ENCODE measurements around the gene NELL1. TPM values are rescaled to one million over a fixed set of nuclear protein-coding genes. Genes with fewer than 3 reads are reported as not detected.

NELL1 gene
- total and polyA plus RNA-seq, 2 donors (not counting 1 experiment from before 2014, with no cell fraction given) = not detected

- Histone ChIP-seq H3K4me2 (ENCODE audit: extremely low read depth, insufficient read depth, low read length) (no peak overlapping the region), H3K9me3 (ENCODE audit: control insufficient read depth, insufficient read depth, low read depth, low read length) (no peaks in the 10 kb centered on the region)
- TF ChIP-seq EZH2 (IDR thresholded peaks at IDR 0.05; ENCODE audit: low read length, missing control alignments) (no peak), CTCF (conservative IDR thresholded peaks at IDR 0.05 in 1 of 2, IDR thresholded peaks at IDR 0.05 in 1 of 2; ENCODE audit: low read depth in 1 of 2, low read length in 2 of 2) (no peak)
Observed at GRCh38 chr11:21258414-21258813, 589.0 kb downstream of the NELL1 start.

GRCh38 chr11:21260101-21260500 is 590.7 kb downstream of the NELL1 start:
- no peak overlapping the region for H3K4me2 ChIP-seq (ENCODE audit: extremely low read depth, insufficient read depth, low read length)
- H3K9me3 ChIP-seq (ENCODE audit: control insufficient read depth, insufficient read depth, low read depth, low read length) = no peaks in the 10 kb centered on the region
- no peaks in the 10 kb centered on the region for H3K79me2 ChIP-seq (ENCODE audit: control insufficient read depth, insufficient read depth, low read length)
- H3K36me3 ChIP-seq (ENCODE audit: control insufficient read depth, insufficient read depth, low read length) = no peaks in the 10 kb centered on the region
- H3K4me3 ChIP-seq (replicated peaks in 1 of 4; ENCODE audit: control extremely low read depth in 1 of 4, insufficient read depth in 1 of 4, low read depth in 3 of 4, low read length in 4 of 4) = no peak overlapping the region
- H3K4me1 ChIP-seq (ENCODE audit: control insufficient read depth, extremely low read depth, insufficient read depth, low read length) = no peaks in the 10 kb centered on the region
- no peak for TF ChIP-seq EZH2 (IDR thresholded peaks at IDR 0.05; ENCODE audit: low read length, missing control alignments)
- TF ChIP-seq CTCF (conservative IDR thresholded peaks at IDR 0.05 in 1 of 2, IDR thresholded peaks at IDR 0.05 in 1 of 2; ENCODE audit: low read depth in 1 of 2, low read length in 2 of 2) = no peak
- no peak overlapping the region for H3K9ac ChIP-seq (ENCODE audit: insufficient read depth, low read length)
- H4K20me1 ChIP-seq (ENCODE audit: control insufficient read depth, extremely low read depth, insufficient read depth, low read length) = no peaks in the 10 kb centered on the region
- no peak for DNase-seq (ENCODE audit: low read depth in 2 of 2)
- no peak overlapping the region for H3K27ac ChIP-seq (ENCODE audit: insufficient read depth, low read length)
- H2AFZ ChIP-seq (ENCODE audit: low read length) = no peak overlapping the region
- no peaks in the 10 kb centered on the region for H3K27me3 ChIP-seq (ENCODE audit: control insufficient read depth, insufficient read depth, low read length)

More at GRCh38 chr11:21258414-21258813, 589.0 kb downstream of the NELL1 start:
- H3K36me3 ChIP-seq (ENCODE audit: control insufficient read depth, insufficient read depth, low read length) = no peaks in the 10 kb centered on the region
- H2AFZ ChIP-seq (ENCODE audit: low read length) = no peak overlapping the region
- no peaks in the 10 kb centered on the region for H3K4me1 ChIP-seq (ENCODE audit: control insufficient read depth, extremely low read depth, insufficient read depth, low read length)
- no peaks in the 10 kb centered on the region for H4K20me1 ChIP-seq (ENCODE audit: control insufficient read depth, extremely low read depth, insufficient read depth, low read length)
- no peak for DNase-seq (ENCODE audit: low read depth in 2 of 2)
- no peak overlapping the region for H3K27ac ChIP-seq (ENCODE audit: insufficient read depth, low read length)
- no peaks in the 10 kb centered on the region for H3K79me2 ChIP-seq (ENCODE audit: control insufficient read depth, insufficient read depth, low read length)
- H3K27me3 ChIP-seq (ENCODE audit: control insufficient read depth, insufficient read depth, low read length) = no peaks in the 10 kb centered on the region
- H3K9ac ChIP-seq (ENCODE audit: insufficient read depth, low read length) = no peak overlapping the region
- H3K4me3 ChIP-seq (replicated peaks in 1 of 4; ENCODE audit: control extremely low read depth in 1 of 4, insufficient read depth in 1 of 4, low read depth in 3 of 4, low read length in 4 of 4) = no peak overlapping the region

- Histone ChIP-seq H3K9ac (ENCODE audit: insufficient read depth, low read length) (no peak overlapping the region), H3K9me3 (ENCODE audit: control insufficient read depth, insufficient read depth, low read depth, low read length) (no peaks in the 10 kb centered on the region), H3K79me2 (ENCODE audit: control insufficient read depth, insufficient read depth, low read length) (no peaks in the 10 kb centered on the region), H3K27ac (ENCODE audit: insufficient read depth, low read length) (no peak overlapping the region), H4K20me1 (ENCODE audit: control insufficient read depth, extremely low read depth, insufficient read depth, low read length) (no peaks in the 10 kb centered on the region), H3K4me2 (ENCODE audit: extremely low read depth, insufficient read depth, low read length) (no peak overlapping the region), H2AFZ (ENCODE audit: low read length) (no peak overlapping the region), H3K36me3 (ENCODE audit: control insufficient read depth, insufficient read depth, low read length) (no peaks in the 10 kb centered on the region), H3K4me3 (replicated peaks in 1 of 4; ENCODE audit: control extremely low read depth in 1 of 4, insufficient read depth in 1 of 4, low read depth in 3 of 4, low read length in 4 of 4) (no peak overlapping the region), H3K27me3 (ENCODE audit: control insufficient read depth, insufficient read depth, low read length) (no peaks in the 10 kb centered on the region), H3K4me1 (ENCODE audit: control insufficient read depth, extremely low read depth, insufficient read depth, low read length) (no peaks in the 10 kb centered on the region)
- no peak for DNase-seq (ENCODE audit: low read depth in 2 of 2)
- TF ChIP-seq EZH2 (IDR thresholded peaks at IDR 0.05; ENCODE audit: low read length, missing control alignments) (no peak), CTCF (conservative IDR thresholded peaks at IDR 0.05 in 1 of 2, IDR thresholded peaks at IDR 0.05 in 1 of 2; ENCODE audit: low read depth in 1 of 2, low read length in 2 of 2) (no peak)
Observed at GRCh38 chr11:21262992-21263391, 593.6 kb downstream of the NELL1 start.
